Colon (tissue), 2 donors: Measurements from ENCODE around the gene PALLD.

Experiments used
- FAIRE-seq: peaks from 2 replicates; lab custom pipeline; 2012; peaks lifted over from hg19 to GRCh38; lab: Jason Lieb, UNC
- donor health status: control.
- donor health status: control.

PALLD gene

DNA sequence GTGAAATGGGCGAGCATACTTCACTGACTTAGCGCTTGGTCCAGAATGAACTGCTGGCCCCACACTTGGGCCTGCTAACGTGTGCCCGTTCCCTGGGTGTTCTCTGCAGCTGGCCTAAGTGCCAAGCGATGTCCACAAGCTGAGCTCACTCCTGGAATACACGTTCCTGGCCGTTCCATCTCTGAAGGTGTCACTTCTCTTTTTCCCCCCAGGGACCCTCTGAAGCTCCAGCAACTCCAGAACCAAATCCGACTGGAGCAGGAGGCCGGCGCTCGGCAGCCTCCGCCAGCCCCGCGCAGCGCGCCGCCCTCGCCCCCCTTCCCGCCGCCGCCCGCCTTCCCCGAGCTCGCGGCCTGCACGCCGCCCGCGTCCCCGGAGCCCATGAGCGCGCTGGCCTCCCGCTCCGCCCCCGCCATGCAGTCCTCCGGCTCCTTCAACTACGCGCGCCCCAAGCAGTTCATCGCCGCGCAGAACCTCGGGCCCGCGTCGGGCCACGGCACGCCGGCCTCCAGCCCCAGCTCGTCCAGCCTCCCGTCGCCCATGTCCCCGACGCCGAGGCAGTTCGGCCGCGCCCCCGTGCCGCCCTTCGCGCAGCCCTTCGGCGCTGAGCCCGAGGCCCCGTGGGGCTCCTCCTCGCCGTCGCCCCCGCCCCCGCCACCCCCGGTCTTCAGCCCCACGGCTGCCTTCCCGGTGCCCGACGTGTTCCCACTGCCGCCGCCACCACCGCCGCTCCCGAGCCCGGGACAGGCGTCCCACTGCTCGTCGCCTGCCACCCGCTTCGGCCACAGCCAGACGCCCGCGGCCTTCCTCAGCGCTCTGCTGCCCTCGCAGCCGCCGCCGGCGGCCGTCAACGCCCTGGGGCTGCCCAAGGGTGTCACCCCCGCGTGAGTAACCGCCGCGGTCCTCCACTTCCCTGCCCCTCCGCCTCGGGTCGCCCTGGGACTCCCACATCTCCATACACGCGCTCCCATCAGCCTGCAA, 380.9 kb downstream of the PALLD start:
- no peak for FAIRE-seq

DNA sequence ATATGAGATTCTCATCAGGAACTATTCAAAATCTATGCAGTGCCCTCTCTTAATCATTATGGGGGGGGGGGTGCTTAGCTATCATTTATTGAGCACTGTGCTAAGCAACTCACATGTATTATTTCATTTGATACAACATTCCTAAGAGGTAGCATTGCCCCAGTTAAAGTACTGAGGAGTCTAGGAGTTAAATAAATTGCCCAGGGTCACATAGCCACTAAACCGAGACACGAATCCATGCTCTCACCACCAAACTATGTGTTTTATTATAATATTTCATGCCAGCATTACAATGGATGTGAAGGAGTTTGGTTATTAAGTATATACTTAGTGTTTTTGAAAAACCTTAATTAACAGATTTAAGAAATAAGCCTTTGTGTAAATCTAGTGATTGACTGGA, 381.8 kb downstream of the PALLD start:
- FAIRE-seq = no peak

DNA sequence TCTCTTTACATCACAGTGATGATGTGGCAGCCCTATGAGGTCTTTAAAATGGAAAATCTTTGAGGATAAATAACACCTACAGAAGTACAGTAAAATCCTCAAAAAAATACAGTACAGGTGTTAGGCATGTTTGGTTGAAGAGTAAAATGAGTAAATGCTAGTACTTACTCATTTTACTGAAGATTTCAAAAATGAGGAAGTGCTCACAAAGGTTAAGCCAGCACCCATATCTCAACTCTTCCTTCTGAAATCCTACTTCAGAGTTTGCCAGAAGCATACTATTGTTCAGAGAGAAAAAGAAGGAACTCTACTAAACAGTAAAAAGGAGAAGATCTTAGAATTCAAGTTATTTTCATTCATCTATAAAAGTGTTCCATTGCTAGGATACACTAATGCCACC, 382.3 kb downstream of the PALLD start:
- no peak for FAIRE-seq

DNA sequence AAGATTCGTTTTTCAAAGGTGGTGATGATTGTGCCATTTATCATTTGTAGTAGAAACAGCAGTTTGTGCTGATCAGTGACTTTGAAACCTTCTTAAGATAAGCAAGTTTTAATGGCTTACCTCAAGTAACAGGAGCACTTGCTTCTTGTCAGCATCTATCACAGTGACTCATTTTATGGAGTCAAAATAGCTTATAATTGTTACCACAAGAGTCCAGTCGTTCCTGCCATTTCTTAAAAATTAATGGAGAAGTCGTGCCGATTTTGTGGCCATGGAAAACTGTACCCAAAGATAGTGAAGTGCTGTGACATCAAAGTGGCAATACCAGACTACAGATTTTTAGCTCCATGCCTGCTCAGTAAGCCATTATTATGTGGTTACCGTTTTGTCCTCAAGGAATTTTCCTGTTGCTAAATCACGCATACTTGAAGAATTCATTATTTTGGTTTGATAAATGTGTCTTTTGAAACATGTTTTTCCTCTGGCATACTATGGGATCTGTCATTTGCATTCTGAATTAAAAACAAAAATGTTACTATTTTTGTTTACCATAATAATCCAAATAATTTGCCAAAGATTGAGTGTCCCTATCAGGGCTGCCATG, 383.3 kb downstream of the PALLD start:
- no peak for FAIRE-seq

DNA sequence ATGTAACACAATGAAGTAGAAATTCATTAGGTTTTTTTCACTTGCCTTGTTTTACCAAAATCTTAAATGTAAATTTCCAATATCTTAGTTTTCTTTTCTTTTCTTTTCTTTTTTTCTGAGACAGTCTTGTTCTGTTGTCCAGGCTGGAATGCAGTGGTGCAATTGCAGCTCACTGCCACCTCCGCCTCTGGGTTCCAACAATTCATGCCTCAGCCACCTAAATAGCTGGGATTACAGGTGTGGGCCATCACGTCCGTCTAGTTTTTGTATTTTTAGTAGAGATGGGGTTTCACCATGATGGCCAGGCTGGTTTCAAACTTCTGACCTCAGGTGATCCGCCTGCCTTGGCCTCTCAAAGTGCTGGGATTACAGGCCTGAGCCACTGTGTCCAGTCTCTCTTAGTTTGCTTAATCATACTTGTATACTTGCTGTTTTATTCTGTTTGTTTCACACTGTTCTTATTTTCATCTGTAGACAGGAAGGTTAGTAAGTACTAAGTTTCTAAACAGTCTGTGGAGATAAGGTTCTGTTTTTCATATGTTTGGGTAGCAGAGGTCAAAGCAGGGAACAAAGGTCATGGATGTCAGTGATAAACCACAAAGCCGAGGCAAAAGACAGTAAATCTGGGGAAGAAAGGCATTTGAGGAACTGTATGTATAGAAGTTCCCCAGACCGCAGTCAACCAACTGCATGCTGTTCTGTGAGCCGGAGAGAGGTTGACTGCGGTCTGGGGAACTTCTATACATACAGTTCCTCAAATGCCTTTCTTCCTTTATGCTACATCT, 384.2 kb downstream of the PALLD start:
- FAIRE-seq = no peak

DNA sequence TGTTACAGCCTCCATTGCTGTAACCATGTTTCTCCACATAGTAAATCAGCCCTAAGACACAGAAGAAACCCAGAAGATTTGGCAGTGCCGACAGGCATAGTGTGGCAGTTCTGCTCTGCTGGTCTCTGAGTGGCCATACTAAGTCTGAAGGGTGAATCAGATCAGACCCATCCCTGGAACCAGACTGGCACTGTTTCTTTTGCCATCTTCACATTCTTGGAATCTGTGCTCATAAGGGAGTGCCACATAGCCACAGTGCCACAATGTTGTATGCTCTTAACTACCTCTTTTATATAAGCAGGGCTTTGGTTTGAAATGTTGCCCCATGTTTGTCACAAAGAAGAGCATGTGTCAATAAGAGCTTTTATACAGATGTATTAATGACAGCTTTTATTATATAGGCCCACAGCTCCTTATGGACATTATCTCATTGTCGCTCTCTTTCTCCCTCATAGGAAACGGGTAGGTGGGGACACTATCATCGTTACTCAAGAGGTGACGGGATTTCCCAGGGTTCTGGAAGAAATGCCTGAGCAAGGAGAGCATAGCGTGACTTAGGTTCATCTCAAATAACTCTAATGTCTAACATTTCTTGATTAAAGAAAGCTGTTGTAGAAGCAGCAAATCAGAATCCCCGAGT, 385.0 kb downstream of the PALLD start:
- no peak for FAIRE-seq

DNA sequence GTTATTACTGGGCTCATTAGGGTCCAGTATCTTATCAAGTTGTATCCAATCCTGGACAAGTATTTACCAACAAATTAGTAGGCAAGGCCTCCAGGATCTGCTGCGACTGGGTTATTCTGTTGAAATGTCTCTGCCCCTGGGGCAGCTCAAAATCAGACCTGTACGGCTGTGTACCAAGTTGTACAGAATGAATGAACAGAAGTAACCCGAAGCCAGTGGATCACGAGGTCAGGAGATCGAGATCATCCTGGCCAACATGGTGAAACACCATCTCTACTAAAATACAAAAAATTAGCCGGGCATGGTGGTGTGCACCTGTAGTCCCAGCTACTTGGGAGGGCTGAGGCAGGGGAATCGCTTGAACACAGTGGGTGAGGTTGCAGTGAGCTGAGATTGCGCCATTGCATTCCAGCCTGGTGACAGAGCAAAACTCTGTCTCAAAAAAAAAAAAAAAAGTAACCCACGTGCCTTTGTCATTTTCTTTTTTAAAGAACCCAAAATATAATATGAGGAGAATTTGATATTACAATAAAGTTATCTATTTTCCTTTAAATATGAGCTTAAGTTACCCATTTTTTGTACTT, 385.9 kb downstream of the PALLD start:
- FAIRE-seq = no peak

DNA sequence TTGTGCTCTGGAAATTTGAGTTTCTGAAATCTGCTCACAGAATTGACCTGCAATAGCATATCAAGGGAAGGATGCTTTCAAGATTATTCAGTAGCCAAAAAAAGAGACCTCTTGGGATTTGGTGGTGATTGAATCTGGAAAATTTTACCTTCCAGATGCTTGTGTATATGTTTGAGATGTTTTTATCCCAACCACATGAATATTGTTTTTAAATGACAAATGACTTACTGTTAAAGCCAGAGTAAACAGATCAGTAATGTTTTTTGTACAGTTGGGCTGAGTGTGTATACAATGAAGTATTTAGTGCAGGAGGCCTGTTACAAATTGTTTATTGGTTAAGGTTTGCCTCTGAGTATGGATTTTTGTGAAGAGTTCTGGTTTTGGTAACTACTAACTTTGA, 386.7 kb downstream of the PALLD start:
- FAIRE-seq = no peak

DNA sequence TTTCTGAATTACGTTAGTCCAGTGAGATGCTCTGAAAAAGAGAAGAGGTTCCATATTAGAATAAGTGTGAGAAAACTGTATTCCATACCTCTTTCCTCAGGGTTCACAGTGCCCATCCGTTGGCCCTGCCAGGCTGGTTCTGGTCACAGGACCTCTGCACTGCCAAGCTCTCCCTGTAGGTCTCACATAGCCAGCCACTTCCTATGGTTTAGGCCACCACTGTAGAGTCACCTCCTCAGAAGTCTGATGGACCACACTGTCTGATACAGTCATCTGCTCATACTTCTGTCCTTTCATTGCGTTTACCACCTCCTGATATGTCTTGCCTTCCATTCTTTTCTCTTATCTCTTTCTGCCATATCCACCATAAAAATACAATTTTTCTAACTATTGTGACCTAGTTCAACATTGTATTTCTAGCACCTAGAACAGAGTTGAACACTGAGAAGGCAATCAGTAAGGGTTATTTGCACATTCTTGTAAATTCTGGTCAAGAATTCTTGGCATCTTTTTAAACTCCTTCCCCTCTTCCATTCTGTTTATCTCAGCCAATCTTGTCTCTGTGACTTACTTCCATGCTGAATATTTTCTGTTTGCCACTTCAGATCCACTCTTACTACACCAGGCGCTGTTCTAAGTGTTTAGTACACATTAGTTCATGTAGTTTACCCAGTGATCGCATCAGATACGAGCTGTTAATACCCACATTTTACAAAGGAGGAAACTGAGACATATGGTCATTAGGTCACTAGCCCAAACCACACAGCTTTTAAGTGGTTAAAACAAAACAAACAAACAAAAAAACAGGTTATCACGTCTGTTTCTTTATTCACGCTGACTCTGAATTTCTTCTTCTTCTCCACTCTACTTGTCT, 387.6 kb downstream of the PALLD start:
- FAIRE-seq = no peak

DNA sequence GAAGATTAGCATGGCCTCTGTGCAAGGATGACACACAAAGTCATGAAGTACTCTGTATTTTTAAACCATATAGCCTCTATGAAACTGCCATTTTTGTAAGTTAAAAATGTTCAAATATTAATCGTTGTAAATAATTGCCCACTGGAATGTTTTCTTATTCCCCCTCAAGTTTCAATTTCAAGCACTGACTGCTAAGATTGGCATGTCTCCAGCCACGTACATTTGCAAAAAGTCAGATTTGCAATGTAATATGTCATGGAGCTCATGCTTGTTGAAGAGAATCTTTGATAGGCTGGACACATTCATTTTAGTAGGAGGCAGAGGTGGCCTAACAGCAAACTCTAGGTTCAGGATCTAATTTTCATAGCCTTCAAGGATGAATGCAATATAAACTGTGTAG, 388.5 kb downstream of the PALLD start:
- FAIRE-seq = no peak

DNA sequence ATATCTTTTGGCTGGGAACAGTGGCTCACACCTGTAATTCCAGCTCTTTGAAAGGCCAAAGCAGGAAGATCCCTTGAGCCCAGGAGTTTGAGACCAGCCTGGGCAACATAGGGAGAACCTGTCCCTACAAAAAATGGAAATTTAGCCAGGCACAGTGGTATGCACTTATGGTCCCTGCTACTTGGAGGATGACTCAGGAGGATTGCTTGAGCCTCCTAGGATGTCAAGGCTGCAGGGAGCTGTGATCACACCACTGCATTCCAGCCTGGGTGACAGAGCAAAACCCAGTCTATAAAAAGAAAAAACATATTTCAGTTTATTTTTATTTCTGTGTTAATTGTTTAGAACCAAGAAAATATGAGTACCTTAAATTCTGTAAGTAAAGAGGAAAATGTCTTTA, 389.5 kb downstream of the PALLD start:
- FAIRE-seq = no peak

DNA sequence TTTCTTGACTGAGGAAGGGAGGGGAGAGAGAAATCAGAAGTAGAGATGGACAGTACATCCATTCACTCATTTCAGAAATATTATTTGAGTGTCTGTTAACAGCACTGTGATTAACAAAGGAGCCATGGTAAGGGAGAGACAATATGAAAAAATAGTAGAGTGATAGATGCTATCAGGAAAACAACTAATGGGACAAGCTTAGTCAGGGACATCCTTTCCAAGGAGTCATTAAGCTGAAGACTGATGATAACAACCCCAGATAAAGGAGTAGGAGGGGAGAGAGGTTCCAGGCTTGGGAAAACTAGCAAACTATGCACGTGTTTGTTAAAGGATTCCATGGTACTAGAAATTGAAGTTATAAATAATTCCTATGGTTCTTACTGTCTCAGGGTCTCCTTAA, 391.0 kb downstream of the PALLD start:
- no peak for FAIRE-seq

DNA sequence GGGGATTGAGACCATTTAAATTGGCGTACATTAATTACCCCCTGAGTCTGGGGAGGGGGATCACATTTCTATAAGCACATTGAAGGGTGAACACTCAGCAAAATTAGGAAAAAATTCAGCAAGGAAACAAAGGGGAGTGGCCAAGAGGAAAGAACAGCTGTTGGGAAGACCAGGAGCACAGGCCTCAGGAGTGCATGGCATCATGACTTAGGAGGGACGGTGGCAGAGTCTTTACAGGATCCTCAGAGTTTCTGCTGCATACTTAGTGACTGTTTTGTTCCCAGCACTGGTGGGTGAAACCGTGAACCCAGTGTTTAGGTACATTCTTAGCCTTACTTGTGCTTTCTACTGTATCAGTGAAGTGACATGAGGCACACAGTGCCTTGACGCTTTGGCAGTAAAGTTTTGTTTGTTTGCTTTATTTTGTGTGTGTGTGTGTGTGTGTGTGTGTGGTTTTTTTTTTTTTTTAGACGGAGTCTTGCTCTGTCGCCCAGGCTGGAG, 391.9 kb downstream of the PALLD start:
- no peak for FAIRE-seq

DNA sequence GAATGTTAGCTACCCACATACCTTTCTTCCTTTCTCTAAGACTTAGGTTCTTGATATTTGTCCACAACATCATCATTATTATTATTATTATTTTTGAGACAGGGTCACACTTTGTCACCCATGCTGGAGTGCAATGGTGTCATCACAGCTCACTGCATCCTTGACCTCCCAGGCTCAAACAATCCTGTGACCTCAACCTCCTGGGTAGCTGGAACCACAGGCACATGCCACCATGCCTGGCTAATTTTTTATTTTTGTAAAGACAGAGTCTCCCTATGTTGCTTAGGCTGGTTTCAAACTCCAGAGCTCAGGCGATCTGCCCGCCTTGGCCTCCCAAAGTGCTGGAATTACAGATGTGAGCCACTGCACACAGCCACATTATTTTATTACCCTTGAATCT, 394.2 kb downstream of the PALLD start:
- no peak for FAIRE-seq

DNA sequence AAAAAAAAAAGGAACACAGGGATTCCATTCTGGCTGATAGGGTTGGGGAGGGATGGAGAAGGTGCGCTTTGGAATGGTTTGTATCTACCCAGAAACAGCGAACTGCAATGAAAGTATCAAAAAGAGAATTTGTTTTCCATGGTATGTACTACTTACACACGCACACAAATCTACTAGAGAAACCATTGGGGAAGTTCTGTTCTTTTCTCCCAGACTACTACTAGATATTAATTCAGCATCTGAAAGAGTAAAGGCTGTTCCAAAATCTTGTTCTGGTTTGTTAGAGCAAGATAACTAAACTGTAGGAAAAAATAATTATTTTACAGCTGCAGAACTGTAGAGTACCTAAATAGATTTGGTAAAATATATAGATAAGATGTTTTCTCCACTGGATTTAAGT, 394.8 kb downstream of the PALLD start:
- FAIRE-seq = no peak

DNA sequence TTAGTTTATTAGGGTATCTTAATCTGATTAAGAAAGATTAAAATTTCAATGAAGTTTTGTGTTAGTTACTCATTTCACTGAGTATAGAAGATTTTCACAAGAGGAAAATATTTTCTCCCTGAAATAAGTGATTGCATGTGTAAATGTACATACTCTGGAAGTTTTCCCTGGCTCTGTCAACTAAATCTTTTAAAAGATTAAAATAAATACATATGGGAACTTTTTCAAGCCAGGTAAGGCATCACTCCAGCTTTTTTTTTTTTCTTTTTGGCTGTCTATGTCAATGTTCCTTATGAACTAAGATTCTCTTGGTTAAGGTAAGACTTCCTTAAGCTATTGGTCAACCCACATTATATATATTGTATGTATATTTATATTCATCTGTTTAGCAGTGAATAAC, 395.6 kb downstream of the PALLD start:
- FAIRE-seq = no peak

DNA sequence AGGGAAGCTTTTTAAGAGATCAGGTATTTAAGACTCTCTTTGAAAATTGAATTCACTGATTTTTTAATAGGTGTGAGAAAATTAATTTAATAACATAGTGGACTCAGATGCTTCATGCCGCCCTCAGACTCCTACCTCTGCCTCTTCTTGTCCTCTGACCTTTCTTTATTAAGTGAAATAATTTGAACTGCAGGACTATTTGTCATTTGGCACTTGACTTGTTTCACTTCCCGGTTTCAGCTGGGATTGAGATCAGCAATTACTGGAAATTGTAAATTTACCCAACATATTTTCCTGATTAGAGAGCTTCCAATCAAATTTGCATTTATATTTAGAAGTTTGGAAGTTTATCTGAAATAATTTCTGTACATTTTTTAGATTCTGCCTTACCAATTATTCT, 396.4 kb downstream of the PALLD start:
- no peak for FAIRE-seq

DNA sequence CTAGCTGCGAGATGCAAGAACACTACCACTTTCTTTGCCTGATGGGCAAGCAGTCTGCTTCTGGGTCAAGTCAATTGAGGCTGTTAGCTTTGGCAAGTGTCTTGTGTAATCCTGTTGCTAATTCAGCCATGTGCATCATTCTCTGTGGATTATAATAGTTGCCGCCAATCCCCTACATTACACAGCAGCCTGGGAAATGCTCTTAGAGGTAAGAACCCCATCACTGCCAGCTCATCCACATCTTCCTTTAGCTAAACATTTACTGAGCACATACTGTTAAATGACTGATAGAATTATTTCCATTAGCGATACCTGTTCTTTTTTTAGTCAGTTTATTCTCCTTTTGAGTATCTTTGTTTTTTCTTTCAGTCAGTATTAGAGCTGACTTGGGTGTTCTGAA, 397.0 kb downstream of the PALLD start:
- no peak for FAIRE-seq

DNA sequence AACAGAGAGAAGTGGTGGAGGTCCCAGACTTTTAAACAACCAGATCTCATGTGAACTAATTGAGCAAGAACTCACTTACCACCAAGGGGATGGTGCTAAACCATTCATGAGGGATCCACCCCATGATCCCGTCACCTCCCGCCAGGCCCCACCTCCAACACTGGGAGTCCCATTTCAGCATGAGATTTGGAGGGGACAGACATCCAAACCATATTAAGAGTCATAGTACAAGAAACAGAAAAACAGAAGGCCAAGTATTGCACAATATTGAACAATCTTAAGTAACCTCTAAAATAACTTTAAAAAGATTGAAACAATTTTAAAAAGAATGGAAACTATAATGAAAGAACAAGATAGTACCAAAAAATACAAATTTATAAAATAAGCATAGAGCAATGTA, 403.2 kb downstream of the PALLD start:
- no peak for FAIRE-seq

DNA sequence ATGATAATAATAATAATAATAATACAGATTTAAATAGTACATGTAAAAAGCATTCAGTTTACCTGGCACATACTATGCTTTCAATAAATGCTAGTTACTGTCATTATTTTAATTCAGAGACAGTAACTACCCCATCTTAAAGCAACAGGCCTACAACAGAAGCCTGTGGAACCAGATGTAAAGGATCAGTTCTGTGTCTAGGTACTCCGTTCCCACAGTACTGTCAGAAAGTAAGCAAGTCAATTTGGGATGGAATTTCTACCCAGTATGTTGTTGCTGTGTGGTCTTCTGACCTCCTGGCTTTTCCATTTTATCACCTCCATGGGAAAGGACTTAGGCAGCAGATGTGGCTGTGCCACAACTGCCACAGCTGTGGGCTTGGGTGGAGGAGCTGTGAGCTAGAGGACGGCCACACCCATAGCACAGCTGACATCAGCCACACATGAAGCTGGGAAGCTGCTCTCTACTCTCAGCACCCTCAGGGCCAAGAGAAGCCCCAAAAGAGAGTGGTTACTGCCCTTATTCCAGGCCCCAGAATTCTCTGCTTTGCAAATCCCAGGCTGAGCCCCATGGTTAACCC, 410.4 kb downstream of the PALLD start:
- no peak for FAIRE-seq

DNA sequence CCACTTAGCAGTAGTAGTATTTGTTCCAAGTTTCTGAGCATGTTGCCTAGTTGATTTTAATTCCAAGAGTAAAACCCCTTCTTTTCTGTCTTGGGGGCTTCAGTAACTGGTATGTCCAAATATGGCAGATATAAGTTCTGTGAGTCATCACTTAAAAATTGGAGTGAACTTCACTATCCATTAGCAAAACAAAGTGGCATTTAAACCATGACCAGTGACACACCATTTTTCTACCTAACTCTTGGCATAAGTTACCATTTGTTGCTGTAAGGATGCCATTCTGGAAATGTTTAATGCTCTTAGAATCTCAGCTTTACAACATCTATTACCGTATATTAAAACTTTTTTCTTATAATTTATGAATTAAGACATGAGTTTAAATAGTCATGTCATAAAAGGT, 411.2 kb downstream of the PALLD start:
- no peak for FAIRE-seq
